ENCODE results near the gene CTIF. TPM values are rescaled to one million over a fixed set of nuclear protein-coding genes. Genes with fewer than 3 reads are reported as not detected.

CTIF gene
- total and polyA plus RNA-seq, 2 experiments from 2014 or later, result 8.6 to 14.4 TPM

DNA sequence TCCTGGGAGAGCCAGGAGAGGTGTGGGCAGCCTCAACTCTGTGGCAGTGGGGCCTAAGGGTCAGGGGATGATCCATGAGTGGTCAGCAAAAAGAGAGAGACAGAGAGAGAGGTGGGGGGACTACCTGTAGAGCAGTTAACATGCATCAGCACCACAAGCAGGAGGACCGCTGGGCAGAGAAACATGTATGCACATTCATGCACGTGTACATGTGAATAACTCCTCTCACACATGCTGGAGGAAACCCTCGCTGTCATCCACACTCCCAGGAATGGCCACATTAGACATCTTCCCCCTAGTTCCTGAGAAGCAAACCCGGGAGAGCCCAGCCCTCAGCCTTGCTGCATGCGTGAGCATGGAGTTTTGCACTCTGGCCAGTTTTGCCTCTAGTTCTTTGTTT lies 245.8 kb downstream of the CTIF start (continued):
- TF ChIP-seq, protein P1, sequence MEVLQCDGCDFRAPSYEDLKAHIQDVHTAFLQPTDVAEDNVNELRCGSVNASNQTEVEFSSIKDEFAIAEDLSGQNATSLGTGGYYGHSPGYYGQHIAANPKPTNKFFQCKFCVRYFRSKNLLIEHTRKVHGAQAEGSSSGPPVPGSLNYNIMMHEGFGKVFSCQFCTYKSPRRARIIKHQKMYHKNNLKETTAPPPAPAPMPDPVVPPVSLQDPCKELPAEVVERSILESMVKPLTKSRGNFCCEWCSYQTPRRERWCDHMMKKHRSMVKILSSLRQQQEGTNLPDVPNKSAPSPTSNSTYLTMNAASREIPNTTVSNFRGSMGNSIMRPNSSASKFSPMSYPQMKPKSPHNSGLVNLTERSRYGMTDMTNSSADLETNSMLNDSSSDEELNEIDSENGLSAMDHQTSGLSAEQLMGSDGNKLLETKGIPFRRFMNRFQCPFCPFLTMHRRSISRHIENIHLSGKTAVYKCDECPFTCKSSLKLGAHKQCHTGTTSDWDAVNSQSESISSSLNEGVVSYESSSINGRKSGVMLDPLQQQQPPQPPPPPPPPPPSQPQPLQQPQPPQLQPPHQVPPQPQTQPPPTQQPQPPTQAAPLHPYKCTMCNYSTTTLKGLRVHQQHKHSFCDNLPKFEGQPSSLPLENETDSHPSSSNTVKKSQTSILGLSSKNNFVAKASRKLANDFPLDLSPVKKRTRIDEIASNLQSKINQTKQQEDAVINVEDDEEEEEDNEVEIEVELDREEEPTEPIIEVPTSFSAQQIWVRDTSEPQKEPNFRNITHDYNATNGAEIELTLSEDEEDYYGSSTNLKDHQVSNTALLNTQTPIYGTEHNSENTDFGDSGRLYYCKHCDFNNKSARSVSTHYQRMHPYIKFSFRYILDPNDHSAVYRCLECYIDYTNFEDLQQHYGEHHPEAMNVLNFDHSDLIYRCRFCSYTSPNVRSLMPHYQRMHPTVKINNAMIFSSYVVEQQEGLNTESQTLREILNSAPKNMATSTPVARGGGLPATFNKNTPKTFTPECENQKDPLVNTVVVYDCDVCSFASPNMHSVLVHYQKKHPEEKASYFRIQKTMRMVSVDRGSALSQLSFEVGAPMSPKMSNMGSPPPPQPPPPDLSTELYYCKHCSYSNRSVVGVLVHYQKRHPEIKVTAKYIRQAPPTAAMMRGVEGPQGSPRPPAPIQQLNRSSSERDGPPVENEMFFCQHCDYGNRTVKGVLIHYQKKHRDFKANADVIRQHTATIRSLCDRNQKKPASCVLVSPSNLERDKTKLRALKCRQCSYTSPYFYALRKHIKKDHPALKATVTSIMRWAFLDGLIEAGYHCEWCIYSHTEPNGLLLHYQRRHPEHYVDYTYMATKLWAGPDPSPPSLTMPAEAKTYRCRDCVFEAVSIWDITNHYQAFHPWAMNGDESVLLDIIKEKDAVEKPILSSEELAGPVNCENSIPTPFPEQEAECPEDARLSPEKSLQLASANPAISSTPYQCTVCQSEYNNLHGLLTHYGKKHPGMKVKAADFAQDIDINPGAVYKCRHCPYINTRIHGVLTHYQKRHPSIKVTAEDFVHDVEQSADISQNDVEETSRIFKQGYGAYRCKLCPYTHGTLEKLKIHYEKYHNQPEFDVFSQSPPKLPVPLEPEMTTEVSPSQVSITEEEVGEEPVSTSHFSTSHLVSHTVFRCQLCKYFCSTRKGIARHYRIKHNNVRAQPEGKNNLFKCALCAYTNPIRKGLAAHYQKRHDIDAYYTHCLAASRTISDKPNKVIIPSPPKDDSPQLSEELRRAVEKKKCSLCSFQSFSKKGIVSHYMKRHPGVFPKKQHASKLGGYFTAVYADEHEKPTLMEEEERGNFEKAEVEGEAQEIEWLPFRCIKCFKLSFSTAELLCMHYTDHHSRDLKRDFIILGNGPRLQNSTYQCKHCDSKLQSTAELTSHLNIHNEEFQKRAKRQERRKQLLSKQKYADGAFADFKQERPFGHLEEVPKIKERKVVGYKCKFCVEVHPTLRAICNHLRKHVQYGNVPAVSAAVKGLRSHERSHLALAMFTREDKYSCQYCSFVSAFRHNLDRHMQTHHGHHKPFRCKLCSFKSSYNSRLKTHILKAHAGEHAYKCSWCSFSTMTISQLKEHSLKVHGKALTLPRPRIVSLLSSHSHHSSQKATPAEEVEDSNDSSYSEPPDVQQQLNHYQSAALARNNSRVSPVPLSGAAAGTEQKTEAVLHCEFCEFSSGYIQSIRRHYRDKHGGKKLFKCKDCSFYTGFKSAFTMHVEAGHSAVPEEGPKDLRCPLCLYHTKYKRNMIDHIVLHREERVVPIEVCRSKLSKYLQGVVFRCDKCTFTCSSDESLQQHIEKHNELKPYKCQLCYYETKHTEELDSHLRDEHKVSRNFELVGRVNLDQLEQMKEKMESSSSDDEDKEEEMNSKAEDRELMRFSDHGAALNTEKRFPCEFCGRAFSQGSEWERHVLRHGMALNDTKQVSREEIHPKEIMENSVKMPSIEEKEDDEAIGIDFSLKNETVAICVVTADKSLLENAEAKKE (CRISPR knock-in tag; IDR thresholded peaks at IDR 0.05), result no peak

DNA sequence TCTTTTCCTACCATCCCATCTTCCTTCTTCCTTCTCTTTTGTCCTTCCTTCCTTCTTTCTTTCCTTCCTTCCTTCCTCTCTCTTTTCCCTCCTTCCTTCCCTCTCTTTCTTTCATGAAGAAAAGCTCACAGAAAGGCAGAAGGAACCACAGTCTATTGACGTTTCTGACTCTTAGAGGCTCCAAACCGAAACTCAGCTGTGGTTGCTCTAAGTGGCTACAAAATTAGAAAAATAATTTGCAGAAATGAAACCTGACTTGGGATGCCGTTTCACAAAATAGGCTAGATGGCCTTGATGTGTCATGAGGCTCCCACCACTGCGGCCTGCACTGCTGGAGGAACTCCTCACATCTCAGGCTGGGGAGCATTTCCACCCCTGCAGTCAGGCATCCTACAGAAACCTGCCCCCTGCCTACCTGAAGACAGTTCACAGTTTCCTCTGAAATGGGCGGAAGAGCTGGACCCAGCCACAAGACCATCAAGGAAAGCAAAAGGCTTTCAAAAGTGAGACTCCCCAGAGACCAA lies 246.3 kb downstream of the CTIF start:
- Histone ChIP-seq H3K4me1 (ENCODE audit: insufficient read depth) (no peaks in the 10 kb centered on the region), H3K4me3 (no peak overlapping the region), H3K79me2 (replicated peaks; ENCODE audit: insufficient read depth) (no peaks in the 10 kb centered on the region), H3K36me3 (ENCODE audit: insufficient read depth) (no peaks in the 10 kb centered on the region), H2AFZ (no peak overlapping the region), H4K20me1 (replicated peaks; ENCODE audit: insufficient read depth) (no peaks in the 10 kb centered on the region), H3K27me3 (ENCODE audit: insufficient read depth) (no peaks in the 10 kb centered on the region), H3K9me2 (ENCODE audit: insufficient read depth) (no peaks in the 10 kb centered on the region), H3K4me2 (no peak overlapping the region), H3F3A (replicated peaks; ENCODE audit: low read depth) (no peaks in the 10 kb centered on the region), H3K27ac (ENCODE audit: low read depth) (no peak overlapping the region)
- no peak overlapping the region for H3K4me3 Mint-ChIP-seq
- no peaks in the 10 kb centered on the region for H3K9me3 Mint-ChIP-seq
- ATAC-seq (no peak), DNase-seq (ENCODE audit: low spot score) (no peak)
- H3K27me3 Mint-ChIP-seq (ENCODE audit: insufficient read depth, low read depth, poor library complexity), result no peaks in the 10 kb centered on the region
- no peaks in the 10 kb centered on the region for H3K36me3 Mint-ChIP-seq (ENCODE audit: low read depth)
- TF ChIP-seq, protein P2, sequence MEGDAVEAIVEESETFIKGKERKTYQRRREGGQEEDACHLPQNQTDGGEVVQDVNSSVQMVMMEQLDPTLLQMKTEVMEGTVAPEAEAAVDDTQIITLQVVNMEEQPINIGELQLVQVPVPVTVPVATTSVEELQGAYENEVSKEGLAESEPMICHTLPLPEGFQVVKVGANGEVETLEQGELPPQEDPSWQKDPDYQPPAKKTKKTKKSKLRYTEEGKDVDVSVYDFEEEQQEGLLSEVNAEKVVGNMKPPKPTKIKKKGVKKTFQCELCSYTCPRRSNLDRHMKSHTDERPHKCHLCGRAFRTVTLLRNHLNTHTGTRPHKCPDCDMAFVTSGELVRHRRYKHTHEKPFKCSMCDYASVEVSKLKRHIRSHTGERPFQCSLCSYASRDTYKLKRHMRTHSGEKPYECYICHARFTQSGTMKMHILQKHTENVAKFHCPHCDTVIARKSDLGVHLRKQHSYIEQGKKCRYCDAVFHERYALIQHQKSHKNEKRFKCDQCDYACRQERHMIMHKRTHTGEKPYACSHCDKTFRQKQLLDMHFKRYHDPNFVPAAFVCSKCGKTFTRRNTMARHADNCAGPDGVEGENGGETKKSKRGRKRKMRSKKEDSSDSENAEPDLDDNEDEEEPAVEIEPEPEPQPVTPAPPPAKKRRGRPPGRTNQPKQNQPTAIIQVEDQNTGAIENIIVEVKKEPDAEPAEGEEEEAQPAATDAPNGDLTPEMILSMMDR (conservative IDR thresholded peaks at IDR 0.05; ENCODE audit: low read depth in 2 of 2), result no peak
- TF ChIP-seq JUNB (IDR thresholded peaks at IDR 0.05; ENCODE audit: unreplicated experiment), result no peak
- H3K4me1 Mint-ChIP-seq, result peaks cover 18% of the 10 kb centered on the region; the same call in 2 of the 3 replicates
- no peak overlapping the region for H3K27ac Mint-ChIP-seq
